HEK293 (cell line): Measurements from ENCODE around the gene ZDHHC17.

Experiments used
- KLF8 ChIP-seq: fragments of 450-650 bp; formaldehyde crosslinking; IDR thresholded peaks from 2 replicates; pipeline ENCODE4 v1.5.1; 2016; ENCODE audit warnings: missing biosample characterization, missing genetic modification characterization
- KLF9 ChIP-seq: fragments of 450-650 bp; formaldehyde crosslinking; IDR thresholded peaks from 2 replicates; pipeline ENCODE4 v1.5.1; 2016; ENCODE audit warnings: missing biosample characterization, missing genetic modification characterization, low read depth
- YY1 ChIP-seq: fragments of 450-650 bp; formaldehyde crosslinking; IDR thresholded peaks from 2 replicates; pipeline ENCODE4 v1.5.1; 2018; ENCODE audit warnings: missing biosample characterization, missing genetic modification characterization
- ZBTB17 ChIP-seq: fragments of 450-650 bp; formaldehyde crosslinking; IDR thresholded peaks from 2 replicates; pipeline ENCODE4 v1.5.1; 2016; ENCODE audit warnings: missing biosample characterization, missing genetic modification characterization
- ZFP37 ChIP-seq: fragments of 450-650 bp; formaldehyde crosslinking; IDR thresholded peaks from 2 replicates; pipeline ENCODE4 v1.5.1; 2016; ENCODE audit warnings: missing biosample characterization, missing genetic modification characterization
- ZNF10 ChIP-seq: fragments of 450-650 bp; formaldehyde crosslinking; IDR thresholded peaks from 2 replicates; pipeline ENCODE4 v1.5.1; 2017; ENCODE audit warnings: missing biosample characterization, missing genetic modification characterization
- ZNF174 ChIP-seq: fragments of 450-650 bp; formaldehyde crosslinking; IDR thresholded peaks from 2 replicates; pipeline ENCODE4 v1.5.0; 2017; ENCODE audit warnings: missing biosample characterization, mild to moderate bottlenecking, missing genetic modification characterization
- ZNF175 ChIP-seq: fragments of 450-650 bp; formaldehyde crosslinking; IDR thresholded peaks from 2 replicates; pipeline ENCODE4 v1.5.1; 2016; ENCODE audit warnings: missing biosample characterization, missing genetic modification characterization
- ZNF311 ChIP-seq: fragments of 450-650 bp; formaldehyde crosslinking; IDR thresholded peaks from 2 replicates; pipeline ENCODE4 v1.5.1; 2017; ENCODE audit warnings: missing biosample characterization, missing genetic modification characterization, borderline replicate concordance
- ZNF394 ChIP-seq: fragments of 450-650 bp; formaldehyde crosslinking; IDR thresholded peaks from 2 replicates; pipeline ENCODE4 v1.5.1; 2016; ENCODE audit warnings: missing biosample characterization, missing genetic modification characterization, mild to moderate bottlenecking, moderate library complexity, borderline replicate concordance
- ZNF558 ChIP-seq: fragments of 450-650 bp; formaldehyde crosslinking; IDR thresholded peaks from 2 replicates; pipeline ENCODE4 v1.5.1; 2016; ENCODE audit warnings: missing biosample characterization, missing genetic modification characterization
- ZNF623 ChIP-seq: fragments of 450-650 bp; formaldehyde crosslinking; IDR thresholded peaks from 2 replicates; pipeline ENCODE4 v1.5.1; 2016; ENCODE audit warnings: missing biosample characterization, missing genetic modification characterization
- ZSCAN23 ChIP-seq: fragments of 450-650 bp; formaldehyde crosslinking; IDR thresholded peaks from 2 replicates; pipeline ENCODE4 v1.5.1; 2016; ENCODE audit warnings: missing biosample characterization, missing genetic modification characterization
- TF ChIP-seq, protein P1 (sequence below): fragments of 450-650 bp; formaldehyde crosslinking; IDR thresholded peaks from 2 replicates; pipeline ENCODE4 v1.5.1; 2016; ENCODE audit warnings: missing biosample characterization, missing genetic modification characterization
- TF ChIP-seq, protein P2 (sequence below): fragments of 450-650 bp; formaldehyde crosslinking; IDR thresholded peaks from 2 replicates; pipeline ENCODE4 v1.5.1; 2017; ENCODE audit warnings: missing biosample characterization, missing genetic modification characterization
- TF ChIP-seq, protein P3 (sequence below): fragments of 450-650 bp; IDR thresholded peaks from 2 replicates; pipeline ENCODE4 v1.5.1; 2018; ENCODE audit warnings: missing biosample characterization, missing genetic modification characterization
- TF ChIP-seq, protein P4 (sequence below): fragments of 450-650 bp; formaldehyde crosslinking; IDR thresholded peaks from 2 replicates; pipeline ENCODE4 v1.5.1; 2016; ENCODE audit warnings: missing biosample characterization, missing genetic modification characterization
- TF ChIP-seq, protein P5 (sequence below): fragments of 450-650 bp; formaldehyde crosslinking; IDR thresholded peaks from 2 replicates; pipeline ENCODE4 v1.5.1; 2016; ENCODE audit warnings: missing biosample characterization, missing genetic modification characterization
- TF ChIP-seq, protein P6 (sequence below): fragments of 450-650 bp; formaldehyde crosslinking; conservative IDR thresholded peaks from 2 replicates; pipeline ENCODE4 v1.5.1; 2016; ENCODE audit warnings: low read depth, missing biosample characterization, missing genetic modification characterization
- TF ChIP-seq, protein P7 (sequence below): fragments of 450-650 bp; formaldehyde crosslinking; IDR thresholded peaks from 2 replicates; pipeline ENCODE4 v1.5.1; 2016; ENCODE audit warnings: missing biosample characterization, missing genetic modification characterization, low read depth
- TF ChIP-seq, protein P8 (sequence below): fragments of 450-650 bp; formaldehyde crosslinking; IDR thresholded peaks from 2 replicates; pipeline ENCODE4 v1.5.1; 2016; ENCODE audit warnings: missing biosample characterization, missing genetic modification characterization, low read depth

Gene ZDHHC17

DNA sequence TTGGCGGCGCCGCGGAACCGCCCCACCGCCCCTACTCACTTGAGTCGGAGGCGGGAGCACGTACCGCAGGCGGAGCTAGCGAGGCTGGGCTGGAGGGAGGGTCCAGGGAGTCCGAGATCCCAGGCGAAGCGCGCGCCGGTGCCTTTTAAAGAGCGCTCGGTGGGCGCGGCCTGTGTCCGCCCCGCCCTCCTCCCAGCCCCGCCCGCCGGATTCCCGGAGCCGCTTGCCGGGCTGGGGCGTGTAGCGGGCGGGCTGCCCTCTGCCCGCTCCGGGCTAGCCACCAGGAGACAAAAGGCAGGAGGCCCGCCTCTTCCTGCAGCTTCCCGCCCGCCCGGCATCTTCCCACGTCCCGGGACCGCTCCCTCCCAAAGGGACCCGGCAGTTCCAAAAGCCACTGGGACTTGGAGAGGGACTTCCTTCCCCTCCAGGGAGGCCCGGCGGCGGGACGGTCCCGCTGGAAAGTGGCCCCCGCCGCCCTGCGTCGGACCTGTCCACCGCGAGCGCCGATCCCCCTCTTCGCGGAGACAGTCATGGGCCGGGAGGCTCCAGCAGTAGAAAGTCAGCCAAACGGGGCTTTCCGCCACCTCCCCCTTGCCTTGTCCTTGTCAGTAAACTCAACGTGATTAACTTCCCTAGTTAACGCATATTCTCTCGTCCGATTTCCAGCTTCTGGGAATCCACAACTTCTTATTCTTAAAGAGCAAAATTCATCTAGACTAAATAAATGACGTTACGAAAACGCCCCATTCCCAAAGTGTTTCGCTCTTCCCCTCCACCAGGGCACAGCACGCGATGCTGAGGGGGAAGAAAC lies 115.2 kb downstream of the ZDHHC17 start, which contains the start of gene CSRP2 (continued):
- TF ChIP-seq, protein P1, sequence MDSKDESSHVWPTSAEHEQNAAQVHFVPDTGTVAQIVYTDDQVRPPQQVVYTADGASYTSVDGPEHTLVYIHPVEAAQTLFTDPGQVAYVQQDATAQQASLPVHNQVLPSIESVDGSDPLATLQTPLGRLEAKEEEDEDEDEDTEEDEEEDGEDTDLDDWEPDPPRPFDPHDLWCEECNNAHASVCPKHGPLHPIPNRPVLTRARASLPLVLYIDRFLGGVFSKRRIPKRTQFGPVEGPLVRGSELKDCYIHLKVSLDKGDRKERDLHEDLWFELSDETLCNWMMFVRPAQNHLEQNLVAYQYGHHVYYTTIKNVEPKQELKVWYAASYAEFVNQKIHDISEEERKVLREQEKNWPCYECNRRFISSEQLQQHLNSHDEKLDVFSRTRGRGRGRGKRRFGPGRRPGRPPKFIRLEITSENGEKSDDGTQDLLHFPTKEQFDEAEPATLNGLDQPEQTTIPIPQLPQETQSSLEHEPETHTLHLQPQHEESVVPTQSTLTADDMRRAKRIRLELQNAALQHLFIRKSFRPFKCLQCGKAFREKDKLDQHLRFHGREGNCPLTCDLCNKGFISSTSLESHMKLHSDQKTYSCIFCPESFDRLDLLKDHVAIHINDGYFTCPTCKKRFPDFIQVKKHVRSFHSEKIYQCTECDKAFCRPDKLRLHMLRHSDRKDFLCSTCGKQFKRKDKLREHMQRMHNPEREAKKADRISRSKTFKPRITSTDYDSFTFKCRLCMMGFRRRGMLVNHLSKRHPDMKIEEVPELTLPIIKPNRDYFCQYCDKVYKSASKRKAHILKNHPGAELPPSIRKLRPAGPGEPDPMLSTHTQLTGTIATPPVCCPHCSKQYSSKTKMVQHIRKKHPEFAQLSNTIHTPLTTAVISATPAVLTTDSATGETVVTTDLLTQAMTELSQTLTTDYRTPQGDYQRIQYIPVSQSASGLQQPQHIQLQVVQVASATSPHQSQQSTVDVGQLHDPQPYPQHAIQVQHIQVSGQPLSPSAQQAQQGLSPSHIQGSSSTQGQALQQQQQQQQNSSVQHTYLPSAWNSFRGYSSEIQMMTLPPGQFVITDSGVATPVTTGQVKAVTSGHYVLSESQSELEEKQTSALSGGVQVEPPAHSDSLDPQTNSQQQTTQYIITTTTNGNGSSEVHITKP (tag by site-specific recombination): peak; percentile 69
- TF ChIP-seq KLF8 (peak; percentile 87), ZSCAN23 (tag by site-specific recombination) (no peak), ZNF623 (tag by site-specific recombination) (no peak), ZNF394 (tag by site-specific recombination) (peak; percentile 19; the same call in 1 of the 2 replicates), ZNF174 (tag by site-specific recombination) (no peak), KLF9 (tag by site-specific recombination) (peak; percentile 84), ZNF175 (no peak), ZFP37 (tag by site-specific recombination) (peak; percentile 67), ZNF311 (tag by site-specific recombination) (no peak), YY1 (tag by site-specific recombination) (0 out of 2 replicates have a peak, but pooled peaks have one; percentile 7), ZNF558 (tag by site-specific recombination) (0 out of 2 replicates have a peak, but pooled peaks have one; percentile 38), ZNF10 (tag by site-specific recombination) (0 out of 2 replicates have a peak, but pooled peaks have one; percentile 6), ZBTB17 (peak; percentile 73)
- TF ChIP-seq, protein P2, sequence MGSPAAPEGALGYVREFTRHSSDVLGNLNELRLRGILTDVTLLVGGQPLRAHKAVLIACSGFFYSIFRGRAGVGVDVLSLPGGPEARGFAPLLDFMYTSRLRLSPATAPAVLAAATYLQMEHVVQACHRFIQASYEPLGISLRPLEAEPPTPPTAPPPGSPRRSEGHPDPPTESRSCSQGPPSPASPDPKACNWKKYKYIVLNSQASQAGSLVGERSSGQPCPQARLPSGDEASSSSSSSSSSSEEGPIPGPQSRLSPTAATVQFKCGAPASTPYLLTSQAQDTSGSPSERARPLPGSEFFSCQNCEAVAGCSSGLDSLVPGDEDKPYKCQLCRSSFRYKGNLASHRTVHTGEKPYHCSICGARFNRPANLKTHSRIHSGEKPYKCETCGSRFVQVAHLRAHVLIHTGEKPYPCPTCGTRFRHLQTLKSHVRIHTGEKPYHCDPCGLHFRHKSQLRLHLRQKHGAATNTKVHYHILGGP: no peak; the same call in 1 of the 2 replicates
- TF ChIP-seq, protein P3, sequence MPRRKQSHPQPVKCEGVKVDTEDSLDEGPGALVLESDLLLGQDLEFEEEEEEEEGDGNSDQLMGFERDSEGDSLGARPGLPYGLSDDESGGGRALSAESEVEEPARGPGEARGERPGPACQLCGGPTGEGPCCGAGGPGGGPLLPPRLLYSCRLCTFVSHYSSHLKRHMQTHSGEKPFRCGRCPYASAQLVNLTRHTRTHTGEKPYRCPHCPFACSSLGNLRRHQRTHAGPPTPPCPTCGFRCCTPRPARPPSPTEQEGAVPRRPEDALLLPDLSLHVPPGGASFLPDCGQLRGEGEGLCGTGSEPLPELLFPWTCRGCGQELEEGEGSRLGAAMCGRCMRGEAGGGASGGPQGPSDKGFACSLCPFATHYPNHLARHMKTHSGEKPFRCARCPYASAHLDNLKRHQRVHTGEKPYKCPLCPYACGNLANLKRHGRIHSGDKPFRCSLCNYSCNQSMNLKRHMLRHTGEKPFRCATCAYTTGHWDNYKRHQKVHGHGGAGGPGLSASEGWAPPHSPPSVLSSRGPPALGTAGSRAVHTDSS (tag by site-specific recombination): 0 out of 2 replicates have a peak, but pooled peaks have one; percentile 20
- TF ChIP-seq, protein P4, sequence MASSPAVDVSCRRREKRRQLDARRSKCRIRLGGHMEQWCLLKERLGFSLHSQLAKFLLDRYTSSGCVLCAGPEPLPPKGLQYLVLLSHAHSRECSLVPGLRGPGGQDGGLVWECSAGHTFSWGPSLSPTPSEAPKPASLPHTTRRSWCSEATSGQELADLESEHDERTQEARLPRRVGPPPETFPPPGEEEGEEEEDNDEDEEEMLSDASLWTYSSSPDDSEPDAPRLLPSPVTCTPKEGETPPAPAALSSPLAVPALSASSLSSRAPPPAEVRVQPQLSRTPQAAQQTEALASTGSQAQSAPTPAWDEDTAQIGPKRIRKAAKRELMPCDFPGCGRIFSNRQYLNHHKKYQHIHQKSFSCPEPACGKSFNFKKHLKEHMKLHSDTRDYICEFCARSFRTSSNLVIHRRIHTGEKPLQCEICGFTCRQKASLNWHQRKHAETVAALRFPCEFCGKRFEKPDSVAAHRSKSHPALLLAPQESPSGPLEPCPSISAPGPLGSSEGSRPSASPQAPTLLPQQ (tag by site-specific recombination): no peak
- TF ChIP-seq, protein P5, sequence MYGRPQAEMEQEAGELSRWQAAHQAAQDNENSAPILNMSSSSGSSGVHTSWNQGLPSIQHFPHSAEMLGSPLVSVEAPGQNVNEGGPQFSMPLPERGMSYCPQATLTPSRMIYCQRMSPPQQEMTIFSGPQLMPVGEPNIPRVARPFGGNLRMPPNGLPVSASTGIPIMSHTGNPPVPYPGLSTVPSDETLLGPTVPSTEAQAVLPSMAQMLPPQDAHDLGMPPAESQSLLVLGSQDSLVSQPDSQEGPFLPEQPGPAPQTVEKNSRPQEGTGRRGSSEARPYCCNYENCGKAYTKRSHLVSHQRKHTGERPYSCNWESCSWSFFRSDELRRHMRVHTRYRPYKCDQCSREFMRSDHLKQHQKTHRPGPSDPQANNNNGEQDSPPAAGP: peak; percentile 34
- TF ChIP-seq, protein P6, sequence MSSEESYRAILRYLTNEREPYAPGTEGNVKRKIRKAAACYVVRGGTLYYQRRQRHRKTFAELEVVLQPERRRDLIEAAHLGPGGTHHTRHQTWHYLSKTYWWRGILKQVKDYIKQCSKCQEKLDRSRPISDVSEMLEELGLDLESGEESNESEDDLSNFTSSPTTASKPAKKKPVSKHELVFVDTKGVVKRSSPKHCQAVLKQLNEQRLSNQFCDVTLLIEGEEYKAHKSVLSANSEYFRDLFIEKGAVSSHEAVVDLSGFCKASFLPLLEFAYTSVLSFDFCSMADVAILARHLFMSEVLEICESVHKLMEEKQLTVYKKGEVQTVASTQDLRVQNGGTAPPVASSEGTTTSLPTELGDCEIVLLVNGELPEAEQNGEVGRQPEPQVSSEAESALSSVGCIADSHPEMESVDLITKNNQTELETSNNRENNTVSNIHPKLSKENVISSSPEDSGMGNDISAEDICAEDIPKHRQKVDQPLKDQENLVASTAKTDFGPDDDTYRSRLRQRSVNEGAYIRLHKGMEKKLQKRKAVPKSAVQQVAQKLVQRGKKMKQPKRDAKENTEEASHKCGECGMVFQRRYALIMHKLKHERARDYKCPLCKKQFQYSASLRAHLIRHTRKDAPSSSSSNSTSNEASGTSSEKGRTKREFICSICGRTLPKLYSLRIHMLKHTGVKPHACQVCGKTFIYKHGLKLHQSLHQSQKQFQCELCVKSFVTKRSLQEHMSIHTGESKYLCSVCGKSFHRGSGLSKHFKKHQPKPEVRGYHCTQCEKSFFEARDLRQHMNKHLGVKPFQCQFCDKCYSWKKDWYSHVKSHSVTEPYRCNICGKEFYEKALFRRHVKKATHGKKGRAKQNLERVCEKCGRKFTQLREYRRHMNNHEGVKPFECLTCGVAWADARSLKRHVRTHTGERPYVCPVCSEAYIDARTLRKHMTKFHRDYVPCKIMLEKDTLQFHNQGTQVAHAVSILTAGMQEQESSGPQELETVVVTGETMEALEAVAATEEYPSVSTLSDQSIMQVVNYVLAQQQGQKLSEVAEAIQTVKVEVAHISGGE (tag by site-specific recombination): peak; percentile 92
- TF ChIP-seq, protein P7, sequence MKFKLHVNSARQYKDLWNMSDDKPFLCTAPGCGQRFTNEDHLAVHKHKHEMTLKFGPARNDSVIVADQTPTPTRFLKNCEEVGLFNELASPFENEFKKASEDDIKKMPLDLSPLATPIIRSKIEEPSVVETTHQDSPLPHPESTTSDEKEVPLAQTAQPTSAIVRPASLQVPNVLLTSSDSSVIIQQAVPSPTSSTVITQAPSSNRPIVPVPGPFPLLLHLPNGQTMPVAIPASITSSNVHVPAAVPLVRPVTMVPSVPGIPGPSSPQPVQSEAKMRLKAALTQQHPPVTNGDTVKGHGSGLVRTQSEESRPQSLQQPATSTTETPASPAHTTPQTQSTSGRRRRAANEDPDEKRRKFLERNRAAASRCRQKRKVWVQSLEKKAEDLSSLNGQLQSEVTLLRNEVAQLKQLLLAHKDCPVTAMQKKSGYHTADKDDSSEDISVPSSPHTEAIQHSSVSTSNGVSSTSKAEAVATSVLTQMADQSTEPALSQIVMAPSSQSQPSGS: peak; percentile 55; the same call in 1 of the 2 replicates
- TF ChIP-seq, protein P8, sequence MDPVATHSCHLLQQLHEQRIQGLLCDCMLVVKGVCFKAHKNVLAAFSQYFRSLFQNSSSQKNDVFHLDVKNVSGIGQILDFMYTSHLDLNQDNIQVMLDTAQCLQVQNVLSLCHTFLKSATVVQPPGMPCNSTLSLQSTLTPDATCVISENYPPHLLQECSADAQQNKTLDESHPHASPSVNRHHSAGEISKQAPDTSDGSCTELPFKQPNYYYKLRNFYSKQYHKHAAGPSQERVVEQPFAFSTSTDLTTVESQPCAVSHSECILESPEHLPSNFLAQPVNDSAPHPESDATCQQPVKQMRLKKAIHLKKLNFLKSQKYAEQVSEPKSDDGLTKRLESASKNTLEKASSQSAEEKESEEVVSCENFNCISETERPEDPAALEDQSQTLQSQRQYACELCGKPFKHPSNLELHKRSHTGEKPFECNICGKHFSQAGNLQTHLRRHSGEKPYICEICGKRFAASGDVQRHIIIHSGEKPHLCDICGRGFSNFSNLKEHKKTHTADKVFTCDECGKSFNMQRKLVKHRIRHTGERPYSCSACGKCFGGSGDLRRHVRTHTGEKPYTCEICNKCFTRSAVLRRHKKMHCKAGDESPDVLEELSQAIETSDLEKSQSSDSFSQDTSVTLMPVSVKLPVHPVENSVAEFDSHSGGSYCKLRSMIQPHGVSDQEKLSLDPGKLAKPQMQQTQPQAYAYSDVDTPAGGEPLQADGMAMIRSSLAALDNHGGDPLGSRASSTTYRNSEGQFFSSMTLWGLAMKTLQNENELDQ (tag by site-specific recombination): no peak
